Prostate gland (tissue), 2 donors: ENCODE measurements around the gene CCDC83.

Experiments
- CTCF ChIP-seq, 4 experiments: fragments of 200-600 bp in 2 of 4; fragments of 450-650 bp in 2 of 4; sonication (generic) in 2 of 4; IDR thresholded peaks; 1 replicate in 3 of 4; 2 replicates in 1 of 4; pipeline ENCODE4 v1.5.1; 2016 to 2019; ENCODE audit warnings: antibody characterized with exemption in 4 of 4, mild to moderate bottlenecking in 2 of 4, moderate library complexity in 2 of 4
- POLR2A ChIP-seq: fragments of 450-650 bp; IDR thresholded peaks from one replicate; pipeline ENCODE4 v1.6.1; 2016; ENCODE audit warnings: antibody characterized with exemption, mild to moderate bottlenecking

- no peak for TF ChIP-seq CTCF (IDR thresholded peaks at IDR 0.05)
- no peak for TF ChIP-seq POLR2A
Observed at GRCh38 chr11:85822814-85823213, 32.4 kb upstream of the CCDC83 start.
